Suprapubic skin (tissue), 3 donors: ENCODE measurements around the gene PLA2G4F.

Experiments
- EP300 ChIP-seq: sonication (generic); formaldehyde crosslinking; IDR thresholded peaks from one replicate; pipeline ENCODE4 v1.6.1; 2017; ENCODE audit warnings: antibody characterized with exemption
- POLR2A ChIP-seq, 2 donors: fragments of 450-650 bp; IDR thresholded peaks; one replicate each; pipeline ENCODE4 v1.6.1; 2017; ENCODE audit warnings: antibody characterized with exemption in 2 of 2, mild to moderate bottlenecking in 2 of 2, moderate library complexity in 2 of 2
- TF ChIP-seq, protein P1 (sequence below), 2 donors: fragments of 200-600 bp in 1 of 2; fragments of 450-650 bp in 1 of 2; sonication (generic) in 1 of 2; IDR thresholded peaks; one replicate each; pipeline ENCODE4 v1.5.1; 2016 to 2019; ENCODE audit warnings: antibody characterized with exemption in 2 of 2, mild to moderate bottlenecking in 1 of 2, moderate library complexity in 1 of 2

DNA sequence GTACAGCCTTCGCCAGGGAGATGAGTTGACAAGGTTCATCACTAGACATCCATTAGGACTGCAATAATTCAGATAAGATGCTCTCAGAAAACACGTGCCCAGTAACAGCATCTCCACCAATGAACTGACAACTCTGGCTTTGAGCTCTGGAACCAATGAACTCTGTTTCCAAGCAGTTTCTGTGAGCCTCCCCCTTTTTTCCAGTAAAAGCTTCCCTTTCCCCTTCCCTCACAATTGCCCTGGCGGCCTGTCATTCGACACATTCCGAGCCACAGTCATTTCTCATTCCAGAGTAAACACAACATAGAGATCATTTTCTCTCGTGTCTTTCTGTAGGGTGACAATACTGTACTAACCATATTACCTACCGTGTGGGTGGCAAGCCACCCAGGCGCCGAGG, 65.7 kb downstream of the PLA2G4F start:
- TF ChIP-seq, protein P1, sequence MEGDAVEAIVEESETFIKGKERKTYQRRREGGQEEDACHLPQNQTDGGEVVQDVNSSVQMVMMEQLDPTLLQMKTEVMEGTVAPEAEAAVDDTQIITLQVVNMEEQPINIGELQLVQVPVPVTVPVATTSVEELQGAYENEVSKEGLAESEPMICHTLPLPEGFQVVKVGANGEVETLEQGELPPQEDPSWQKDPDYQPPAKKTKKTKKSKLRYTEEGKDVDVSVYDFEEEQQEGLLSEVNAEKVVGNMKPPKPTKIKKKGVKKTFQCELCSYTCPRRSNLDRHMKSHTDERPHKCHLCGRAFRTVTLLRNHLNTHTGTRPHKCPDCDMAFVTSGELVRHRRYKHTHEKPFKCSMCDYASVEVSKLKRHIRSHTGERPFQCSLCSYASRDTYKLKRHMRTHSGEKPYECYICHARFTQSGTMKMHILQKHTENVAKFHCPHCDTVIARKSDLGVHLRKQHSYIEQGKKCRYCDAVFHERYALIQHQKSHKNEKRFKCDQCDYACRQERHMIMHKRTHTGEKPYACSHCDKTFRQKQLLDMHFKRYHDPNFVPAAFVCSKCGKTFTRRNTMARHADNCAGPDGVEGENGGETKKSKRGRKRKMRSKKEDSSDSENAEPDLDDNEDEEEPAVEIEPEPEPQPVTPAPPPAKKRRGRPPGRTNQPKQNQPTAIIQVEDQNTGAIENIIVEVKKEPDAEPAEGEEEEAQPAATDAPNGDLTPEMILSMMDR (IDR thresholded peaks at IDR 0.05): no peak
- TF ChIP-seq POLR2A (IDR thresholded peaks at IDR 0.05) (no peak), EP300 (no peak)
